GM12878 (cell line): ENCODE results near the gene MAP2K1. TPM values are rescaled to one million over a fixed set of nuclear protein-coding genes. Genes with fewer than 3 reads are reported as not detected.

Experiments
- ATF3 ChIP-seq: IDR thresholded peaks from 2 replicates; pipeline ENCODE4 v1.6.1; 2011; ENCODE audit warnings: low read depth, mild to moderate bottlenecking, low read length, moderate library complexity, borderline replicate concordance; ENCODE audit errors: extremely low read depth
- BACH1 ChIP-seq: fragments of 450-650 bp; IDR thresholded peaks from 2 replicates; pipeline ENCODE4 v1.6.1; 2017; ENCODE audit warnings: mild to moderate bottlenecking, borderline replicate concordance
- CEBPZ ChIP-seq: fragments of 150-350 bp; IDR thresholded peaks from 2 replicates; pipeline ENCODE4 v1.6.1; 2016; ENCODE audit warnings: low read depth, low read length
- CREB1 ChIP-seq: IDR thresholded peaks from 2 replicates; pipeline ENCODE4 v1.6.1; 2012; ENCODE audit warnings: low read depth, mild to moderate bottlenecking, inconsistent platforms
- EED ChIP-seq: sonication (generic); IDR thresholded peaks from 2 replicates; pipeline ENCODE4 v1.6.1; 2016; ENCODE audit warnings: antibody characterized with exemption, low read depth
- ELK1 ChIP-seq: IDR thresholded peaks from 2 replicates; pipeline ENCODE4 v1.6.1; 2012; ENCODE audit warnings: low read depth, low read length, improper control_type of control experiment
- FOXK2 ChIP-seq: fragments of 450-650 bp; IDR thresholded peaks from 2 replicates; pipeline ENCODE4 v1.6.1; 2017; ENCODE audit warnings: mild to moderate bottlenecking, moderate library complexity
- IRF3 ChIP-seq: fragments of 450-650 bp; IDR thresholded peaks from 2 replicates; pipeline ENCODE4 v1.6.1; 2014; ENCODE audit warnings: mild to moderate bottlenecking
- KAT2A ChIP-seq: conservative IDR thresholded peaks from 2 replicates; pipeline ENCODE4 v1.6.1; 2011; ENCODE audit warnings: low read depth, low read length; ENCODE audit not compliant: control insufficient read depth
- MEF2A ChIP-seq: IDR thresholded peaks from 2 replicates; pipeline ENCODE4 v1.6.1; 2011; ENCODE audit warnings: low read depth, mild to moderate bottlenecking, low read length, moderate library complexity; ENCODE audit not compliant: insufficient read depth
- MLLT1 ChIP-seq: fragments of 450-650 bp; IDR thresholded peaks from 2 replicates; pipeline ENCODE4 v1.6.1; 2016; ENCODE audit warnings: mild to moderate bottlenecking
- NKRF ChIP-seq: fragments of 450-650 bp; conservative IDR thresholded peaks from 2 replicates; pipeline ENCODE4 v1.6.1; 2017; ENCODE audit warnings: mild to moderate bottlenecking, moderate library complexity
- RB1 ChIP-seq: fragments of 450-650 bp; formaldehyde crosslinking; IDR thresholded peaks from 2 replicates; pipeline ENCODE4 v1.6.1; 2017; ENCODE audit warnings: mild to moderate bottlenecking, borderline replicate concordance
- STAT3 ChIP-seq: IDR thresholded peaks from 2 replicates; pipeline ENCODE4 v1.6.1; 2011; ENCODE audit warnings: low read depth, low read length, improper control_type of control experiment
- TARDBP ChIP-seq: IDR thresholded peaks from 2 replicates; pipeline ENCODE4 v1.6.1; 2016; ENCODE audit warnings: borderline replicate concordance
- USF1 ChIP-seq: IDR thresholded peaks from 2 replicates; pipeline ENCODE4 v1.6.1; 2011; ENCODE audit warnings: borderline replicate concordance, low read depth, mild to moderate bottlenecking, moderate library complexity, mixed read lengths, low read length; ENCODE audit not compliant: insufficient read depth; ENCODE audit errors: extremely low read length
- ZBTB33 ChIP-seq: fragments of 450-650 bp; IDR thresholded peaks from 2 replicates; pipeline ENCODE4 v1.6.1; 2017; ENCODE audit warnings: mild to moderate bottlenecking
- polyA plus RNA-seq, 11 experiments: library from polyadenylated mRNA; depleted of rRNA in 4 of 11; unstranded in 6 of 11; stranded (reverse) in 5 of 11; fragments of >200 nt; fragmentation: Nextera tagmentation in 4 of 11; fragmentation: Illumina TruSeq in 1 of 11; extraction: Ambion mirVana in 4 of 11; extraction: Trizol in 1 of 11; gene quantifications; 1 replicate in 1 of 11; 2 replicates in 10 of 11; pipeline versions ENCODE4 v1.2.1 to v1.2.3, GENCODE V29; 2011 to 2016; ENCODE audit warnings: inconsistent platforms in 2 of 11, missing spikeins in 2 of 11, low read depth in 1 of 11
- total RNA-seq, 4 experiments: library from RNA; depleted of rRNA in 3 of 4; stranded (reverse); fragments of >200 nt in 3 of 4; fragmentation: Illumina TruSeq in 1 of 4; extraction: Trizol in 1 of 4; gene quantifications; 2 replicates each; pipeline versions ENCODE4 v1.2.1 to v1.2.3, GENCODE V29; 2013 to 2021

MAP2K1 gene
- total and polyA plus RNA-seq, 10 of the 15 experiments (the other 5 are each of a cell fraction or from before 2014, with no cell fraction given), result 11.2 to 112 (median 56.6) TPM

GRCh38 chr15:66402761-66403284 lies 16.1 kb downstream of the MAP2K1 start (continued):
- TF ChIP-seq ZBTB33 (no peak), FOXK2 (no peak), RB1 (no peak), KAT2A (no peak), ATF3 (no peak), IRF3 (no peak), BACH1 (peak; percentile 82; the same call in 1 of the 2 replicates), ELK1 (no peak), NKRF (peak; percentile 34; the same call in 1 of the 2 replicates), MEF2A (no peak), MLLT1 (0 out of 2 replicates have a peak, but pooled peaks have one; percentile 12), EED (no peak), STAT3 (no peak), USF1 (no peak), CEBPZ (no peak), TARDBP (no peak), CREB1 (no peak)
